GM12878 (cell line): ENCODE results near the gene SLC43A1. TPM values are rescaled to one million over a fixed set of nuclear protein-coding genes. Genes with fewer than 3 reads are reported as not detected.

ENCODE experiments used
- ATAC-seq: fragments of 200-7000 bp; cut with Tn5 transposase; 3 replicates; pipeline ENCODE4 v1.9.1; 2020; ENCODE audit warnings: mild to moderate bottlenecking, moderate library complexity
- BruUV-seq: library from RNA; stranded (reverse); fragments of 400-500 nt; replicated peaks from 2 replicates; lab custom pipeline; 2021; lab: Mats Ljungman, UMichigan
- CTCF ChIA-PET: fragments of 300-600 bp; sonication (Branson Sonifier 250); formaldehyde crosslinking; extraction: SDS; loops from one replicate; lab custom pipeline; 2021; ENCODE audit warnings: inconsistent platforms; lab: Yijun Ruan, JAX
- POLR2A ChIA-PET: fragments of 350-600 bp; formaldehyde crosslinking; extraction: SDS; loops from one replicate; lab custom pipeline; 2021; ENCODE audit warnings: inconsistent platforms; lab: Charles Lee
- RAD21 ChIA-PET: fragments of 300-600 bp; sonication (Branson Sonifier 250); formaldehyde crosslinking; loops from one replicate; lab custom pipeline; 2023; ENCODE audit warnings: antibody characterized with exemption; ENCODE audit not compliant: unreplicated experiment; lab: Charles Lee
- SMC1A ChIA-PET: fragments of 300-600 bp; sonication (Branson Sonifier 250); formaldehyde crosslinking; loops from one replicate; lab custom pipeline; 2023; ENCODE audit not compliant: unreplicated experiment, uncharacterized antibody; lab: Charles Lee
- DNase-seq: peaks from one replicate; pipeline ENCODE4 v3.0.0-alpha.2; 2011; ENCODE audit warnings: low read depth, low spot score
- FAIRE-seq: peaks from 3 replicates; lab custom pipeline; 2011; peaks lifted over from hg19 to GRCh38; lab: Jason Lieb, UNC
- H2AFZ ChIP-seq: 2 replicates; pipeline ENCODE4 v1.6.0; 2011; ENCODE audit warnings: low read depth, low read length, control low read depth; ENCODE audit not compliant: control insufficient read depth
- H3K27ac ChIP-seq: 2 replicates; pipeline ENCODE4 v1.5.1; 2011; ENCODE audit warnings: control low read depth; ENCODE audit not compliant: control insufficient read depth, insufficient read depth
- H3K27me3 ChIP-seq, 2 experiments: replicated peaks in 1 of 2; 2 replicates each; pipeline versions ENCODE4 v1.6.0 to v1.6.1; 2011; ENCODE audit warnings: low read length in 1 of 2; ENCODE audit not compliant: control insufficient read depth in 2 of 2, insufficient read depth in 2 of 2
- H3K36me3 ChIP-seq, 2 experiments: 2 replicates each; pipeline ENCODE4 v1.5.1; 2011; ENCODE audit warnings: low read length in 1 of 2; ENCODE audit not compliant: control insufficient read depth in 2 of 2, insufficient read depth in 2 of 2
- H3K4me1 ChIP-seq: 2 replicates; pipeline ENCODE4 v1.6.1; 2011; ENCODE audit warnings: mild to moderate bottlenecking, low read length, moderate library complexity, mixed read lengths; ENCODE audit not compliant: control insufficient read depth, insufficient read depth
- H3K4me2 ChIP-seq: 2 replicates; pipeline ENCODE4 v1.6.0; 2011; ENCODE audit warnings: control low read depth; ENCODE audit not compliant: control insufficient read depth, insufficient read depth
- H3K4me3 ChIP-seq: fragments of 200-600 bp; sonication (generic); 2 replicates; pipeline ENCODE4 v1.5.1; 2016
- H3K79me2 ChIP-seq: 2 replicates; pipeline ENCODE4 v1.6.0; 2011; ENCODE audit warnings: low read length; ENCODE audit not compliant: control insufficient read depth, insufficient read depth
- H3K9ac ChIP-seq: 2 replicates; pipeline ENCODE4 v1.8.0; 2011; ENCODE audit warnings: low read length, control low read depth, mixed read lengths; ENCODE audit not compliant: control insufficient read depth, insufficient read depth
- H3K9me3 ChIP-seq: replicated peaks from 3 replicates; pipeline ENCODE4 v1.5.1; 2011; ENCODE audit warnings: mild to moderate bottlenecking, low read length; ENCODE audit not compliant: control insufficient read depth, insufficient read depth
- H4K20me1 ChIP-seq: 2 replicates; pipeline ENCODE4 v1.6.0; 2011; ENCODE audit not compliant: control insufficient read depth, insufficient read depth
- ATF7 ChIP-seq: fragments of 450-650 bp; IDR thresholded peaks from 2 replicates; pipeline ENCODE4 v1.6.1; 2016; ENCODE audit warnings: low read depth, mild to moderate bottlenecking
- BCL11A ChIP-seq: IDR thresholded peaks from 2 replicates; pipeline ENCODE4 v1.6.1; 2011; ENCODE audit warnings: low read depth, low read length
- CHD2 ChIP-seq: IDR thresholded peaks from 2 replicates; pipeline ENCODE4 v1.6.1; 2011; ENCODE audit warnings: low read depth, low read length, improper control_type of control experiment, borderline replicate concordance
- HDAC2 ChIP-seq: fragments of 200-600 bp; sonication (generic); IDR thresholded peaks from 2 replicates; pipeline ENCODE4 v1.6.1; 2017
- NR2C1 ChIP-seq: fragments of 450-650 bp; IDR thresholded peaks from 2 replicates; pipeline ENCODE4 v1.6.1; 2017; ENCODE audit warnings: antibody characterized with exemption, mild to moderate bottlenecking, moderate library complexity
- NR2C2 ChIP-seq: IDR thresholded peaks from 2 replicates; pipeline ENCODE4 v1.6.1; 2011; ENCODE audit warnings: borderline replicate concordance, low read depth; ENCODE audit not compliant: control insufficient read depth, insufficient read length
- RAD51 ChIP-seq: fragments of 450-650 bp; IDR thresholded peaks from 2 replicates; pipeline ENCODE4 v1.6.1; 2016; ENCODE audit warnings: moderate library complexity, mild to moderate bottlenecking, inconsistent platforms
- SUPT20H ChIP-seq: IDR thresholded peaks from 2 replicates; pipeline ENCODE4 v1.6.1; 2011; ENCODE audit warnings: low read depth, mild to moderate bottlenecking, low read length, moderate library complexity, borderline replicate concordance; ENCODE audit not compliant: control insufficient read depth
- ZNF24 ChIP-seq: fragments of 450-650 bp; IDR thresholded peaks from 2 replicates; pipeline ENCODE4 v1.6.1; 2017; ENCODE audit warnings: antibody characterized with exemption, mild to moderate bottlenecking
- WGBS: methylation state at CpG from one replicate; pipeline ENCODE4 v1.1.6; 2016; ENCODE audit warnings: low lambda C conversion rate; ENCODE audit not compliant: insufficient replicate concordance, insufficient coverage; ENCODE audit errors: missing lambda C conversion rate; 5-methylcytosine and 5-hydroxymethylcytosine counted together
- in situ Hi-C: fragments of 300-500 bp; cut with MboI; formaldehyde crosslinking; loops from 9 replicates; pipeline ENCODE4 v1.14.3; 2018; ENCODE audit warnings: mixed read lengths
- intact Hi-C: fragments of 100-400 bp; cut with micrococcal nuclease; formaldehyde crosslinking; loops from one replicate; pipeline ENCODE4 v1.14.2; 2022; ENCODE audit not compliant: unreplicated experiment
- polyA plus RNA-seq, 11 experiments: library from polyadenylated mRNA; depleted of rRNA in 4 of 11; unstranded in 6 of 11; stranded (reverse) in 5 of 11; fragments of >200 nt; fragmentation: Nextera tagmentation in 4 of 11; fragmentation: Illumina TruSeq in 1 of 11; extraction: Ambion mirVana in 4 of 11; extraction: Trizol in 1 of 11; gene quantifications; 1 replicate in 1 of 11; 2 replicates in 10 of 11; pipeline versions ENCODE4 v1.2.1 to v1.2.3, GENCODE V29; 2011 to 2016; ENCODE audit warnings: inconsistent platforms in 2 of 11, missing spikeins in 2 of 11, low read depth in 1 of 11
- total RNA-seq, 4 experiments: library from RNA; depleted of rRNA in 3 of 4; stranded (reverse); fragments of >200 nt in 3 of 4; fragmentation: Illumina TruSeq in 1 of 4; extraction: Trizol in 1 of 4; gene quantifications; 2 replicates each; pipeline versions ENCODE4 v1.2.1 to v1.2.3, GENCODE V29; 2013 to 2021
- TF ChIP-seq, protein P1 (sequence below): fragments of 450-650 bp; IDR thresholded peaks from 2 replicates; pipeline ENCODE4 v1.6.1; 2017; ENCODE audit warnings: mild to moderate bottlenecking, low read depth, inconsistent platforms; ENCODE audit not compliant: poor library complexity, severe bottlenecking
- TF ChIP-seq, protein P2 (sequence below): fragments of 150-350 bp; IDR thresholded peaks from 2 replicates; pipeline ENCODE4 v1.6.1; 2014; ENCODE audit warnings: mild to moderate bottlenecking, low read depth, low read length
- TF ChIP-seq, protein P3 (sequence below): fragments of 450-650 bp; formaldehyde crosslinking; IDR thresholded peaks from 2 replicates; pipeline ENCODE4 v1.5.0; 2022; ENCODE audit warnings: mild to moderate bottlenecking, missing genetic modification characterization
- TF ChIP-seq, protein P4 (sequence below): IDR thresholded peaks from 2 replicates; pipeline ENCODE4 v1.6.1; 2011; ENCODE audit warnings: borderline replicate concordance, low read depth, mild to moderate bottlenecking, moderate library complexity, mixed read lengths, low read length; ENCODE audit not compliant: insufficient read depth; ENCODE audit errors: extremely low read length
- TF ChIP-seq, protein P5 (sequence below): IDR thresholded peaks from 2 replicates; pipeline ENCODE4 v1.6.1; 2012; ENCODE audit warnings: low read depth, low read length, improper control_type of control experiment
- TF ChIP-seq, protein P6 (sequence below): IDR thresholded peaks from 2 replicates; pipeline ENCODE4 v1.6.1; 2012; ENCODE audit warnings: low read depth, low read length, improper control_type of control experiment

Gene SLC43A1
- total and polyA plus RNA-seq, 10 of the 15 experiments (the other 5 are each of a cell fraction or from before 2014, with no cell fraction given): 1.0 to 17.8 (median 12.6) TPM

DNA sequence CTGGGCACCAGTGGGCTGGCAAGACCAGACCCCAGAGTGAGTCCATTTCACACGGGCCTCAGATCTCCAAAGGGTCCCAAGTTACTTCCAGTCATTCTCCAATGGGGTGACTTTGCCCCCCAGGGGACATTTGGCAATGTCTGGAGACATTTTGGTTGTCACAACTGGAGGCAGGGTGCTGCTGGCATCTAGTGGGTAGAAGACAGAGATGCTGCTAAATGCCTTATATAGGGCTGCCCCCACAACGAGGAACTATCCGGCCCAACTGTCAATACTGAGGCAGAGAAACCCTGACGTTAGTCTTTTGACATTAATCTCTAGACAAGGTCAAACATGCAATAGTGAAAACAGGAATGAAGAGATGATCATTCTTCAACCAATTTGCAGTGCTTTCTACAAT is 48.8 kb downstream of the SLC43A1 start:
- no peak overlapping the region for H3K4me2 ChIP-seq
- 4% methylated on average over 4 of the region's 4 CpGs for whole genome bisulfite sequencing
- POLR2A ChIA-PET: no interaction called here
- RAD21 ChIA-PET: no interaction called here
- ATAC-seq: peak; percentile 44
- H3K27me3 ChIP-seq: peaks cover 0 to 5% of the 10 kb centered on the region in 2 experiments; a peak in 1 of 4 replicates
- H3K4me3 ChIP-seq: no peak overlapping the region
- no peaks in the 10 kb centered on the region for H3K9me3 ChIP-seq
- no peaks in the 10 kb centered on the region for H3K4me1 ChIP-seq
- no peaks in the 10 kb centered on the region for H3K79me2 ChIP-seq
- H3K27ac ChIP-seq: no peak overlapping the region
- H4K20me1 ChIP-seq: no peaks in the 10 kb centered on the region
- intact Hi-C loops (no loop called here), in situ Hi-C loops (no loop called here)
- no peak overlapping the region for H3K9ac ChIP-seq
- CTCF ChIA-PET: interaction anchor here (1.4 kb wide), 1 partner anchor 9 kb away, joined by 8 read pairs; no protein-coding TSS in a partner anchor
- DNase-seq: no peak
- SMC1A ChIA-PET: no interaction called here
- no peak overlapping the region for H2AFZ ChIP-seq
- H3K36me3 ChIP-seq: no peaks in the 10 kb centered on the region
- FAIRE-seq: no peak
- BruUV-seq: no TSS peak
- TF ChIP-seq, protein P1, sequence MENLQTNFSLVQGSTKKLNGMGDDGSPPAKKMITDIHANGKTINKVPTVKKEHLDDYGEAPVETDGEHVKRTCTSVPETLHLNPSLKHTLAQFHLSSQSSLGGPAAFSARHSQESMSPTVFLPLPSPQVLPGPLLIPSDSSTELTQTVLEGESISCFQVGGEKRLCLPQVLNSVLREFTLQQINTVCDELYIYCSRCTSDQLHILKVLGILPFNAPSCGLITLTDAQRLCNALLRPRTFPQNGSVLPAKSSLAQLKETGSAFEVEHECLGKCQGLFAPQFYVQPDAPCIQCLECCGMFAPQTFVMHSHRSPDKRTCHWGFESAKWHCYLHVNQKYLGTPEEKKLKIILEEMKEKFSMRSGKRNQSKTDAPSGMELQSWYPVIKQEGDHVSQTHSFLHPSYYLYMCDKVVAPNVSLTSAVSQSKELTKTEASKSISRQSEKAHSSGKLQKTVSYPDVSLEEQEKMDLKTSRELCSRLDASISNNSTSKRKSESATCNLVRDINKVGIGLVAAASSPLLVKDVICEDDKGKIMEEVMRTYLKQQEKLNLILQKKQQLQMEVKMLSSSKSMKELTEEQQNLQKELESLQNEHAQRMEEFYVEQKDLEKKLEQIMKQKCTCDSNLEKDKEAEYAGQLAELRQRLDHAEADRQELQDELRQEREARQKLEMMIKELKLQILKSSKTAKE: no peak
- TF ChIP-seq NR2C1: no peak
- TF ChIP-seq, protein P2, sequence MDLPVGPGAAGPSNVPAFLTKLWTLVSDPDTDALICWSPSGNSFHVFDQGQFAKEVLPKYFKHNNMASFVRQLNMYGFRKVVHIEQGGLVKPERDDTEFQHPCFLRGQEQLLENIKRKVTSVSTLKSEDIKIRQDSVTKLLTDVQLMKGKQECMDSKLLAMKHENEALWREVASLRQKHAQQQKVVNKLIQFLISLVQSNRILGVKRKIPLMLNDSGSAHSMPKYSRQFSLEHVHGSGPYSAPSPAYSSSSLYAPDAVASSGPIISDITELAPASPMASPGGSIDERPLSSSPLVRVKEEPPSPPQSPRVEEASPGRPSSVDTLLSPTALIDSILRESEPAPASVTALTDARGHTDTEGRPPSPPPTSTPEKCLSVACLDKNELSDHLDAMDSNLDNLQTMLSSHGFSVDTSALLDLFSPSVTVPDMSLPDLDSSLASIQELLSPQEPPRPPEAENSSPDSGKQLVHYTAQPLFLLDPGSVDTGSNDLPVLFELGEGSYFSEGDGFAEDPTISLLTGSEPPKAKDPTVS: no peak
- no peak for TF ChIP-seq ZNF24
- TF ChIP-seq, protein P3, sequence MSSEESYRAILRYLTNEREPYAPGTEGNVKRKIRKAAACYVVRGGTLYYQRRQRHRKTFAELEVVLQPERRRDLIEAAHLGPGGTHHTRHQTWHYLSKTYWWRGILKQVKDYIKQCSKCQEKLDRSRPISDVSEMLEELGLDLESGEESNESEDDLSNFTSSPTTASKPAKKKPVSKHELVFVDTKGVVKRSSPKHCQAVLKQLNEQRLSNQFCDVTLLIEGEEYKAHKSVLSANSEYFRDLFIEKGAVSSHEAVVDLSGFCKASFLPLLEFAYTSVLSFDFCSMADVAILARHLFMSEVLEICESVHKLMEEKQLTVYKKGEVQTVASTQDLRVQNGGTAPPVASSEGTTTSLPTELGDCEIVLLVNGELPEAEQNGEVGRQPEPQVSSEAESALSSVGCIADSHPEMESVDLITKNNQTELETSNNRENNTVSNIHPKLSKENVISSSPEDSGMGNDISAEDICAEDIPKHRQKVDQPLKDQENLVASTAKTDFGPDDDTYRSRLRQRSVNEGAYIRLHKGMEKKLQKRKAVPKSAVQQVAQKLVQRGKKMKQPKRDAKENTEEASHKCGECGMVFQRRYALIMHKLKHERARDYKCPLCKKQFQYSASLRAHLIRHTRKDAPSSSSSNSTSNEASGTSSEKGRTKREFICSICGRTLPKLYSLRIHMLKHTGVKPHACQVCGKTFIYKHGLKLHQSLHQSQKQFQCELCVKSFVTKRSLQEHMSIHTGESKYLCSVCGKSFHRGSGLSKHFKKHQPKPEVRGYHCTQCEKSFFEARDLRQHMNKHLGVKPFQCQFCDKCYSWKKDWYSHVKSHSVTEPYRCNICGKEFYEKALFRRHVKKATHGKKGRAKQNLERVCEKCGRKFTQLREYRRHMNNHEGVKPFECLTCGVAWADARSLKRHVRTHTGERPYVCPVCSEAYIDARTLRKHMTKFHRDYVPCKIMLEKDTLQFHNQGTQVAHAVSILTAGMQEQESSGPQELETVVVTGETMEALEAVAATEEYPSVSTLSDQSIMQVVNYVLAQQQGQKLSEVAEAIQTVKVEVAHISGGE (CRISPR knock-in tag): no peak
- no peak for TF ChIP-seq HDAC2
- TF ChIP-seq, protein P4, sequence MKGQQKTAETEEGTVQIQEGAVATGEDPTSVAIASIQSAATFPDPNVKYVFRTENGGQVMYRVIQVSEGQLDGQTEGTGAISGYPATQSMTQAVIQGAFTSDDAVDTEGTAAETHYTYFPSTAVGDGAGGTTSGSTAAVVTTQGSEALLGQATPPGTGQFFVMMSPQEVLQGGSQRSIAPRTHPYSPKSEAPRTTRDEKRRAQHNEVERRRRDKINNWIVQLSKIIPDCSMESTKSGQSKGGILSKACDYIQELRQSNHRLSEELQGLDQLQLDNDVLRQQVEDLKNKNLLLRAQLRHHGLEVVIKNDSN: no peak
- no peak for TF ChIP-seq SUPT20H
- TF ChIP-seq ATF7: no peak
- TF ChIP-seq, protein P5, sequence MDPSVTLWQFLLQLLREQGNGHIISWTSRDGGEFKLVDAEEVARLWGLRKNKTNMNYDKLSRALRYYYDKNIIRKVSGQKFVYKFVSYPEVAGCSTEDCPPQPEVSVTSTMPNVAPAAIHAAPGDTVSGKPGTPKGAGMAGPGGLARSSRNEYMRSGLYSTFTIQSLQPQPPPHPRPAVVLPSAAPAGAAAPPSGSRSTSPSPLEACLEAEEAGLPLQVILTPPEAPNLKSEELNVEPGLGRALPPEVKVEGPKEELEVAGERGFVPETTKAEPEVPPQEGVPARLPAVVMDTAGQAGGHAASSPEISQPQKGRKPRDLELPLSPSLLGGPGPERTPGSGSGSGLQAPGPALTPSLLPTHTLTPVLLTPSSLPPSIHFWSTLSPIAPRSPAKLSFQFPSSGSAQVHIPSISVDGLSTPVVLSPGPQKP: no peak
- TF ChIP-seq RAD51: no peak
- TF ChIP-seq, protein P6, sequence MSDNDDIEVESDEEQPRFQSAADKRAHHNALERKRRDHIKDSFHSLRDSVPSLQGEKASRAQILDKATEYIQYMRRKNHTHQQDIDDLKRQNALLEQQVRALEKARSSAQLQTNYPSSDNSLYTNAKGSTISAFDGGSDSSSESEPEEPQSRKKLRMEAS: no peak
- no peak for TF ChIP-seq NR2C2
- no peak for TF ChIP-seq BCL11A
- TF ChIP-seq CHD2: no peak
